ENCODE measurements around the gene LY6G6F.

DNA sequence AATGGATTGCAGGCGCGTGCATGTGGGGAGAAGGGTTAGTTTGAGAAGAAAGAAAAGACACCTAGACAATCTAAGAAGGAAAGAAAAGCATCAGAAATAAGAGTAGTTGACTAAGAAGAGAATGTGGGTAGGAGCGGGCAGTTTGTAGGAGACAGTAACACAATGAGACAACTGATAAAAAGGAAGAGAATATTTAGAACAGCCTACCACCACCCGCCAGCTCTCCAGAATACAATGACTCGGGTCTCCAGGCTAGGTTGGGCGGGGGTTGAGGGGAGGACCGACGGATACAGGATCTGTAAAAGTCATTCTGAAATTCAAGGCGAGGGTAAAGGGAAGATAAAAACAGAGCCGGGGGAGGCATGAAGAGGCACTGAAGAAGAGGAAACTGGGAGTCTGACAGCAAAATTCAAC is 4.3 kb upstream of the LY6G6F start:
- no peak for TF ChIP-seq CTCF (conservative IDR thresholded peaks at IDR 0.05)
- TF ChIP-seq ZFX (IDR thresholded peaks at IDR 0.05): no peak
